MCF 10A (cell line): ENCODE data around the gene IGF1R. TPM values are rescaled to one million over a fixed set of nuclear protein-coding genes. Genes with fewer than 3 reads are reported as not detected.

Experiments used
- BruUV-seq: library from RNA; stranded (reverse); fragments of 400-500 nt; replicated peaks from 2 replicates; lab custom pipeline; 2021; lab: Mats Ljungman, UMichigan
- CTCF ChIA-PET: fragments of 300-600 bp; sonication (Branson Sonifier 250); formaldehyde crosslinking; extraction: SDS; loops from one replicate; lab custom pipeline; 2021; ENCODE audit warnings: antibody characterized with exemption, inconsistent platforms; lab: Yijun Ruan, JAX
- POLR2A ChIA-PET: fragments of 300-600, 350-650 bp; sonication (Branson Sonifier 250); formaldehyde crosslinking; extraction: SDS; loops from one replicate; lab custom pipeline; 2020; ENCODE audit warnings: antibody characterized with exemption, inconsistent platforms; lab: Yijun Ruan, JAX
- DNase-seq: peaks from one replicate; pipeline ENCODE4 v3.0.0-alpha.2; 2018; ENCODE audit not compliant: unreplicated experiment
- H3K27ac Mint-ChIP-seq: one replicate; pipeline ENCODE4 v1.8.0; 2022; ENCODE audit warnings: mild to moderate bottlenecking, low read depth, mixed read lengths; ENCODE audit not compliant: unreplicated experiment
- H3K27me3 Mint-ChIP-seq: one replicate; pipeline ENCODE4 v1.8.0; 2022; ENCODE audit warnings: mixed read lengths; ENCODE audit not compliant: insufficient read depth, unreplicated experiment
- H3K36me3 Mint-ChIP-seq: one replicate; pipeline ENCODE4 v1.8.0; 2022; ENCODE audit warnings: mild to moderate bottlenecking, moderate library complexity, mixed read lengths; ENCODE audit not compliant: insufficient read depth, unreplicated experiment
- H3K4me1 Mint-ChIP-seq: one replicate; pipeline ENCODE4 v1.8.0; 2022; ENCODE audit warnings: mixed read lengths; ENCODE audit not compliant: insufficient read depth, unreplicated experiment
- H3K4me3 Mint-ChIP-seq: one replicate; pipeline ENCODE4 v1.8.0; 2022; ENCODE audit warnings: mild to moderate bottlenecking, moderate library complexity, mixed read lengths; ENCODE audit not compliant: unreplicated experiment
- H3K9me3 Mint-ChIP-seq: one replicate; pipeline ENCODE4 v1.8.0; 2022; ENCODE audit warnings: mixed read lengths; ENCODE audit not compliant: unreplicated experiment
- intact Hi-C: fragments of 100-400 bp; cut with micrococcal nuclease; formaldehyde crosslinking; loops from 2 replicates; pipeline ENCODE4 v1.14.1; 2022
- total RNA-seq: library from RNA; stranded (reverse); gene quantifications from 2 replicates; pipeline ENCODE4 v1.2.3, GENCODE V29; 2022
- TF ChIP-seq, protein P1 (sequence below): fragments of 200-600 bp; IDR thresholded peaks from one replicate; pipeline ENCODE4 v1.8.0; 2022; ENCODE audit warnings: antibody characterized with exemption, mild to moderate bottlenecking; ENCODE audit not compliant: unreplicated experiment

Gene IGF1R
- total RNA-seq, 1 experiment from 2014 or later: 53.3 TPM

DNA sequence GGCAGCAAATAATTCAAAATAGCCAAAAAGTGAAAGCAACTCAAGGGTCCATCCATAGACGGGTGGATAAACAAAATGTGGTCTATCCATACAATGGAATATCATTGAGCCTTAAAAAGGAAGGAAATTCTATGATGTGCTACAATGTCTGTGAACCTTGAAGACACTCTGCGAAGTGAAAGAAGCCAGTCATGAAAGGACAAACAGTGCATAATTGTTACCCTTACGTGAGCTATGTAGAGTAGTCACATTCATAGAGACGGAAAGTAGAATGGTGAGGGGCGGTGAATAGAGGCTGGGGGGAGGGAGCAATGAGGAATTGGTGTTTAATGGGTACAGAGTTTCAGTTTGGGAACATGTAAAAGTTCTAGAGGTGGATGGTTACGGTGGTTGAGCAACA is 18.1 kb downstream of the IGF1R start:
- H3K36me3 Mint-ChIP-seq: peaks cover 22% of the 10 kb centered on the region
- no peak overlapping the region for H3K4me3 Mint-ChIP-seq
- CTCF ChIA-PET: interaction anchor here (0.6 to 1.4 kb wide), 8 partner anchors 8 to 410 kb away, joined by 3 to 5 read pairs (median 4); no protein-coding TSS in a partner anchor
- BruUV-seq: no TSS peak
- no peaks in the 10 kb centered on the region for H3K9me3 Mint-ChIP-seq
- H3K4me1 Mint-ChIP-seq: peaks cover 49% of the 10 kb centered on the region
- intact Hi-C loops: no loop called here
- peak overlapping the region; percentile 4 for H3K27ac Mint-ChIP-seq
- TF ChIP-seq, protein P1, sequence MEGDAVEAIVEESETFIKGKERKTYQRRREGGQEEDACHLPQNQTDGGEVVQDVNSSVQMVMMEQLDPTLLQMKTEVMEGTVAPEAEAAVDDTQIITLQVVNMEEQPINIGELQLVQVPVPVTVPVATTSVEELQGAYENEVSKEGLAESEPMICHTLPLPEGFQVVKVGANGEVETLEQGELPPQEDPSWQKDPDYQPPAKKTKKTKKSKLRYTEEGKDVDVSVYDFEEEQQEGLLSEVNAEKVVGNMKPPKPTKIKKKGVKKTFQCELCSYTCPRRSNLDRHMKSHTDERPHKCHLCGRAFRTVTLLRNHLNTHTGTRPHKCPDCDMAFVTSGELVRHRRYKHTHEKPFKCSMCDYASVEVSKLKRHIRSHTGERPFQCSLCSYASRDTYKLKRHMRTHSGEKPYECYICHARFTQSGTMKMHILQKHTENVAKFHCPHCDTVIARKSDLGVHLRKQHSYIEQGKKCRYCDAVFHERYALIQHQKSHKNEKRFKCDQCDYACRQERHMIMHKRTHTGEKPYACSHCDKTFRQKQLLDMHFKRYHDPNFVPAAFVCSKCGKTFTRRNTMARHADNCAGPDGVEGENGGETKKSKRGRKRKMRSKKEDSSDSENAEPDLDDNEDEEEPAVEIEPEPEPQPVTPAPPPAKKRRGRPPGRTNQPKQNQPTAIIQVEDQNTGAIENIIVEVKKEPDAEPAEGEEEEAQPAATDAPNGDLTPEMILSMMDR: no peak
- no peak for DNase-seq
- POLR2A ChIA-PET: interaction anchor here (0.7 to 1.0 kb wide), 4 partner anchors 10 to 584 kb away, joined by 3 to 4 read pairs (median 4); no protein-coding TSS in a partner anchor
- H3K27me3 Mint-ChIP-seq: no peaks in the 10 kb centered on the region

DNA sequence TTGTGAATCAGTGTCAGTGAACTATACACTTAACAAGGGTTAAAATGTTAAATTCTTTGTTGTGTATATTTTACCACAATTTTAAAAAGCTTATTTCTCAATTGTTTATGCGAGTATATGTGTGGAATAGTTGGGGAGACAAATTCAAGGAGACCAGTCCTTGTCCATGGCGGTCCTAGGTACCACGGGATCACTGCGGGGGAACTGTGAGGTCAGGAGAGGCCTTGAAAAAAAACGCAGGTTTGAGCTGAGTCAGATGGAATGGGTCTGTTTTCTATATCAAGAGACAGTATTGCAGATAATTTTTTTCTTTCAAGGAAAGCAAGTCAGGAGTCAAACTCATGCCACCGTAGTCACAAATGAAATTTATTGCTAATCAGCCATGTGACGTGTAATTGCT is 18.5 kb downstream of the IGF1R start:
- DNase-seq: no peak
- peaks cover 21% of the 10 kb centered on the region for H3K36me3 Mint-ChIP-seq
- TF ChIP-seq, protein P1: no peak
- POLR2A ChIA-PET: interaction anchor here (0.7 to 1.1 kb wide), 6 partner anchors 9 to 583 kb away, joined by 3 to 6 read pairs (median 4); no protein-coding TSS in a partner anchor
- no peaks in the 10 kb centered on the region for H3K9me3 Mint-ChIP-seq
- H3K4me3 Mint-ChIP-seq: no peak overlapping the region
- no peaks in the 10 kb centered on the region for H3K27me3 Mint-ChIP-seq
- intact Hi-C loops: no loop called here
- no TSS peak for BruUV-seq
- no peak overlapping the region for H3K27ac Mint-ChIP-seq
- H3K4me1 Mint-ChIP-seq: peaks cover 49% of the 10 kb centered on the region
- CTCF ChIA-PET: interaction anchor here (0.6 to 1.4 kb wide), 8 partner anchors 9 to 410 kb away, joined by 3 to 5 read pairs (median 4); no protein-coding TSS in a partner anchor

DNA sequence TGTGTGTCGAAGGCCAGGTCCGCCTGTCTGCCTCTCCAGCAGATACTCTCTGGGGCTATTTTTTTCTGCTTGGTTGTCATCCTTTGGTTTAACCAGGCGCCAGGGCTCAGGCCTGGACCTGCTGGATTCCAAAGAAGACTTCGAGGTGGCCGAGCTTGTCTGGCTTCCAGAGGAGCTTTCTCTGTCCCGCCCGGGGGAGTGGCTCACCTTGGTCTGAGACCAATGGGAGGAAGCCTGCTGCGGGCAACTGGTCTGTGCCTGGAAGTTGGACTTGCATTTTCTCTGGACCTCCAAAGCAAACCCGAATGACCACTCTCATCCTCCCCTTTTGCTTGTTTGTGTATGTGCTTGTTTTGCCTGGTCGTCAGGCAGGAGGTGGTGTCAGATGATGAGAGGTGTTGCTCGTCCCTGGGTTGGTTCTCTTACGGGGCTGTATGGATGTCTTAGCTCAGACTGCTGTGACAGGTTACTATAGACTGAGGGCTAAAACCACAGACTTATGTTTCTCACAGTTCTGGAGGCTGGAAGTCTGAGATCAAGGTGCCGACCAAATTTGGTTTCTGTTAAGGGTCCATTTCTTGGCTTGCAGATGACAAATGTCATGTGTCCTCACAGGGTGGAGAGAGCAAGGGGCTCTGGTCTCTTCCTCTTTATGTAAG is 19.3 kb downstream of the IGF1R start:
- Mint-ChIP-seq H3K4me1 (peaks cover 46% of the 10 kb centered on the region), H3K27ac (peak overlapping the region; percentile 56), H3K27me3 (no peaks in the 10 kb centered on the region), H3K4me3 (no peak overlapping the region), H3K36me3 (peaks cover 13% of the 10 kb centered on the region), H3K9me3 (no peaks in the 10 kb centered on the region)
- CTCF ChIA-PET: interaction anchor here (0.6 to 4.4 kb wide), 8 partner anchors 9 to 236 kb away, joined by 3 to 37 read pairs (median 4); no protein-coding TSS in a partner anchor
- TF ChIP-seq, protein P1: no peak
- BruUV-seq: no TSS peak
- intact Hi-C loops: no loop called here
- peak; percentile 8 for DNase-seq
- POLR2A ChIA-PET: interaction anchor here (0.9 to 4.1 kb wide), 4 partner anchors 16 to 209 kb away, joined by 3 to 27 read pairs (median 5); no protein-coding TSS in a partner anchor
